DMS153 treated with DMSO at 0.1 percent for 48 hours (cell line): ENCODE results near the gene KRT20.

Experiments
- DNase-seq: peaks from one replicate; lab custom pipeline; 2025; ENCODE audit not compliant: unreplicated experiment; lab: John Stamatoyannopoulos, UW

The KRT20 gene

GRCh38 chr17:40854175-40854814 lies 30.7 kb downstream of the KRT20 start:
- DNase-seq, result no peak

GRCh38 chr17:40852364-40852763 lies 32.7 kb downstream of the KRT20 start:
- DNase-seq, result no peak

- DNase-seq, result no peak
Observed at GRCh38 chr17:40850293-40850972, 34.6 kb downstream of the KRT20 start.

- DNase-seq, result no peak
Observed at GRCh38 chr17:40849723-40850122, 35.3 kb downstream of the KRT20 start.

- no peak for DNase-seq
Observed at GRCh38 chr17:40848583-40849235, 36.3 kb downstream of the KRT20 start.

- no peak for DNase-seq
Observed at GRCh38 chr17:40846515-40847144, 38.4 kb downstream of the KRT20 start.

GRCh38 chr17:40844671-40845107 lies 40.4 kb downstream of the KRT20 start:
- DNase-seq, result no peak

- no peak for DNase-seq
Observed at GRCh38 chr17:40843242-40843641, 41.8 kb downstream of the KRT20 start.

- DNase-seq, result no peak
Observed at GRCh38 chr17:40841246-40841645, 43.8 kb downstream of the KRT20 start.

- no peak for DNase-seq
Observed at GRCh38 chr17:40839194-40839593, 45.8 kb downstream of the KRT20 start.

GRCh38 chr17:40836020-40836419 lies 49.0 kb downstream of the KRT20 start:
- DNase-seq, result no peak

- no peak for DNase-seq
Observed at GRCh38 chr17:40833882-40834281, 51.2 kb downstream of the KRT20 start.

- no peak for DNase-seq
Observed at GRCh38 chr17:40832840-40833239, 52.2 kb downstream of the KRT20 start.

GRCh38 chr17:40830085-40830776 lies 54.8 kb downstream of the KRT20 start:
- DNase-seq, result no peak

- no peak for DNase-seq
Observed at GRCh38 chr17:40828454-40829044, 56.5 kb downstream of the KRT20 start.

GRCh38 chr17:40827746-40828453 lies 57.1 kb downstream of the KRT20 start:
- DNase-seq, result no peak
